DLD1 (cell line): Measurements from ENCODE around the gene CERS6.

Experiments used
- in situ Hi-C: cut with HindIII; loops from 2 replicates; pipeline ENCODE4 v1.10.0; 2017; ENCODE audit warnings: low sequenced_read_pairs

CERS6 gene

DNA sequence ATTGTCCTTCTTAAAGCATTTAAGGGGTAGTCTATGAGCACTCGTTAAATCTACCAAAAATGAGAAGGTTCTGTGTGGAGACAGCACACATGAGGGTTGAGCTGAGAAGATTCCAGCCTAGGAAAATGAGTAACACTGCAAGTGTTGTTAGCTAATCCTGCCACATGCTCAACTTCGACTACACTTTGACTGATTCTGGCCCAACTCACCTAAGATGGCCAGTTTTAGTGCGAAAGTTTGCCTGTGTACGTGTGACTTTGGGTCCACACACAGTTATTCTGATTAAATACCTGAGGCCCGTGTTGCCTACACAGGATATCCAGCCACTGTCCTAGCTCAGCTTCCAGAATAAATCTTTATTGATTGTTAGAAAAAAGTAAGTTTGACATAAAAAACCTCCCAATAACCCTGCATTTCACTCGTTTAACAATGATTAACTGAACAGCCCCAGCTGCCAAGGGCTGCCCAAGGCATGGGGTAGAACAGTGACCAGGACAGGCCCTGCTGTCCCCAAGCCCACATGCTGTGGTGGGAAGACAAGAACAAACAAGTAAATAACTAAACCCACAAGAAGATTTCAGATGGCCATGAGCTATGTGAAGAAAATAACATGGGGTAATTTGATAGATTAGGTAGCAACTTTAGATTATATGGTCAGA, 14.7 kb upstream of the CERS6 start:
- in situ Hi-C loops, result no loop called here

DNA sequence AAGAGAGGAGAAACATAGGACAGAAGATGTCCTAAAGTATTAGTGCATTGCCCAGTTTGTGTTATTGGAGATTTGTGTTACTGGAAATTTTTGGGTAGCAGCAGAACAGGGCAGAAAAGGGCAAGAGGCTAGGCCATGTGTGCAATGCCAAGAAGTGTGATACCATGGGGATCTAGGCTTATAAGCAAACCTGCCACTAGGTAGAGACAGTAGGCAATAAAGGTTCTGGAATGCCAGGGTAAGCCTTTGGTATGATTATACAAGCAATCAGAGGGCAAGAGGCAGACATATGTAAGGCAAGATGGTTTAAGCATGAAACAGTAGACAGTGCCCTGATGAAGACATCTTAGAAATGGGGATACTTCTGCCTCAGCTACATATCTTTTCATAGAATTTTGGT, 12.3 kb upstream of the CERS6 start:
- in situ Hi-C loops, result no loop called here

DNA sequence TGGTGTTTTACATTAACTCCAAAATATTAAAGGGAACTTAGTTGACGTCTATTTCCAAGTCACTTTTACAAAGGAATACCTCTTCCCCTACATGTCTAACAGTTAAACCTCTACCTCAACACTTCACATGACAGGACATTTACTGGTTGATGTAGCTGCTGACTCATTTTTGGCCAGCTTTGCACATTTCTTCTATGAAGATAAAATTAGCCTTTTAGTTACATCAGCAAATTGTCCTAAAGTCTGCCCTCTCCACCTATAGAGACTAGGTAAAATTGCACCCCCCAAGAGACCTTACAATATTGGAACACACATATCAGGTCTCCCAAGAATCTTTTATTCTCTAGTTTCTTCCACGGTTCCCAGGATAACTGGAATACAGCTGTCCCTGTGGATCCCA, 10.1 kb upstream of the CERS6 start:
- in situ Hi-C loops, result no loop called here

DNA sequence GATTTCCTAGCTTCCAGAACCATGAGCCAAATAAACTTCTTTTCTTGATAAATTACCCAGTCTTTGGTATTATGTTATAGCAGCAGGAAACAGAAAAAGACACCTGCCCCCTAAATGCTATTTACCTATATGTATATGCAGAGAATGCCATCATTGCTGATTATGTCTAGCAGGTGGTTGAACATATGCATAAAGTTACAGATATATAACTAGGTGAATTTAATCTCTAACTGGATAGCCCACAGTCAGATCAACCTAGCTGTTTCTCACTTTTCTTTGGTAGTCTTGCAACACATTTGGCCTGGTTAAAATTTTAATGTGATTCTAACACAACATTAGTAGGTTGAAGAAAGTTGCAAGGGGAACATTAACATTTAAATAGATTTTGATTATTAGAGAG, 7.1 kb upstream of the CERS6 start:
- in situ Hi-C loops, result no loop called here

DNA sequence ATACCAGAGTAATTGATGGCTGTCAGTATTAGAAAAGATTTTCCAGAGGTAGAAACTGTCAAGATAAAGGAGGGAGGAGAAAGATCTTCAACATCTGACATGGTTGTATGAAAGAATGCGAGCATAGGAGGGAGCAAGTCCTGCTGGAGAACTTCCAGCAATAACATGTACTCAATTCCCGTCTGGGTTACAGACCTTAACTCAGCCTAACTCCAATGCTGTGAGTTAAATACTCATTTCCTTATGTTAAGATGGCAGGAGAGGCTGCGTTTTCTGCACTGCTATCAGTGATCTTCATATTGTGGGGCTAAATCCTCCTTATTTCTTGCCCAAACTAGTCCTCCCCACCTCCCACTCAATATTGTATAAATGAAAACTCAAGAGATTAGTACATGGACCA, 6.7 kb upstream of the CERS6 start:
- in situ Hi-C loops, result no loop called here

DNA sequence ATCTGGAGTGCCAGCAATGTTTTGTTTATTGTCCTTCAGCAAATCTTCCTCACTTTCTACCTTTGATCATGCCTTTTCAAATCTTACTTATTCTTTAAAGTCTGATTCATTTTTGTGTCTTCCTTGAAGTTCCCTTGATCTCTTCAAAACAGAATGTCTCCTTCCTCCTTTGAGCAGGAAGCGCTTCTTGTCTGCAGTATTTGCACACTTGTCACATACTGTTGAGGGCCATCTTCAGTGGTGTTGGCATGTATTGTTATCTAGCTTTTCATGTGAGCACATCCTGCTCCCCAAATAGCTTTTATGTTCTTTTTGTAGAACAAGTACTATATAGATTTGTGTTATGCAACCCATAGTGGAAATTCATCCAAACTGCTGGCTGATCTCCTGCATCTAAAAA, 5.9 kb upstream of the CERS6 start:
- in situ Hi-C loops, result no loop called here

DNA sequence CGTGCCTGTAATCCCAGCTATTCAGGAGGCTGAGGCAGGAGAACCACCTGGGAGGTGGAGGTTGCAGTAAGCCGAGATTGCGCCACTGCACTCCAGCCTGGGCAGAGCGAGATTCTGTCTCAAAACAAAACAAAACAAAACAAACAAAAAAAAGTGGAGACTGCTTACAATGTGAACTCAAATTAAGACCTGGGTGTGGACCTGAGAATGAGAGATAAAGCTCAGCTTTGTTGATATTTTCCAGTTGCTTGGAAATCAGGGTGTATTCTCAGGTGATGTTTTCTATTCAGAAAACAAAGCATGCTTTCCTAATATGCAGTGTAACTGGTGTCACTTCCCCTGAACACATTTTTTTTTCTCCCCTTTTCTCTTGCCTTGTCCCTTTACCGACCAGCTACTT, 5.3 kb upstream of the CERS6 start:
- in situ Hi-C loops, result no loop called here

DNA sequence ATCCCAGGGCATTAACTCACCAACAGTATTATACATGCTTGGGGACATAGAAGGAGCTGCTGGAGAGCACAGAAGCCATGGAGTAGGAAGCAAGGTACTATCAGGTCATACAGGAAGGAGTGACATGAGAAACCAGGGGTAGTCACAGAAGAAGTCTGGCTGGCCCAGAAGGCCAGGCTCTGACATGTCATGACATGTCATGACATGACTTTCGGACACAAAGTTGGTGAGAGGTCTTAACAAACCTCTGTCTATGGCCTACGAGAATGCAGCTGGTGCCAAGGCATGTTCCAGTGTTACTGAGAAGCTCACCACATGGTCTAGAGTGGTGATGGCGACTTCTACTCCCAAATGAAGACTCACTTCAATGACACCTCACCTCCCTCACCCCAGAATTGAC, 3.3 kb upstream of the CERS6 start:
- in situ Hi-C loops, result no loop called here

DNA sequence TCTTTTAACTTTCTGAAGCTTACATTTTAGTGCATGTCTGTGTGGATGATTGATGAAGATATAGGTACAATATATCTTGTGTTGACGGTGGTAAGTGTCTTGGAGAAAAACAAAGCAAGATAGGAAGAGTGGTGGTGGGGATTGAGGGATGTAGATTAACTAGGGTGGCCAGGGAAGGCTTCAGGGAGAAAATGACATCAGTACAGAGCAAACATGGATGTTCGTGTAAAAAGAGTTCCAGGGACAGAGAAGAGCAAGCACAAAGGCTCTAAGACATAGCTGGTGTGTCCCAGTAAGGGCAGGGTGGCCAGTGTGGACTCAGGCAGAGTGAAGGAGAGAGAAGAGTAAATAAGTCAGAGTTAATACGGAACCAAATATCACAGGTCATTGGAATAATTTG, 2.7 kb upstream of the CERS6 start:
- in situ Hi-C loops, result no loop called here

DNA sequence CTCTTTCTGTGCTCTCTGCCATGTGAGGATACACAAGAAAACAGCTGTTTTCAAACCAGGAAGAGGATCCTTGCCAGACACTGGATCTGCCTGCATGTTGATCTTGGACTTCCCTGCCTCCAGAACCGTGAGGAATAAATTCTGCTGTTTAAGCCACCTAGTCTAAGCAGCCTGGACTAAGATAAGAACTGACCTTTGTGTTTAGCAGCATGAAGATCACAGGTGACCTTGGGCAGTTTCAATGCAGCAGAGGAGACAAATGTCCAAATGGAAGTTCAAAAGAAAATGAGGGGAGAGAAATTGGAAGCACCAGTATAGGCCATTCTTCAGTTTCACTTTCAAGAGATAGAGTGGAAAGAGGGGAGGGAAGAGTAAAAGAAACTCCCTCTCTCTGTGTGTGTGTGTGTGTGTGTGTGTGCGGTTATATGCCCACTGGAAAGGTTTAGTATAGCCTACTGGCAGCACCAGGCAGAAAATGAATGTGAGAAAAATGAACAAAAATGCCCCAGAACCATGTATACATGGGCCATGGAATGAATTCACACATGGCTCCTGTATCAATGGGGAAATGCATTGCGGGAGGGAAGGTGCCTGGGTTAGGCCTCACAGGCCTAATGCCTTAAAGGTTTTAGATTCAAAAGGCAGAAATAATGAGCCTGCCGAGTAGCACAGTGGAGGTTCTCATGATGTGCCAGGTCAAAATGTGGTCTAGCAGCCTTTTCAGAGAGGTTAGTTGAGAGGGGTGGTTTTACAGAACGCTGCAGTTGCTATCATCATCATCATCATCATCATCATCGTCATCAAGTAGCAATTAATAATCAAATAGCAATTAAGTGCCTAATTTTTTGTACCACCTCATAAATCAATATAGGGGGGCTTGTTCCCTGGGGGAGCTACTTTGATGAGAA, 1.1 kb upstream of the CERS6 start:
- in situ Hi-C loops, result no loop called here

DNA sequence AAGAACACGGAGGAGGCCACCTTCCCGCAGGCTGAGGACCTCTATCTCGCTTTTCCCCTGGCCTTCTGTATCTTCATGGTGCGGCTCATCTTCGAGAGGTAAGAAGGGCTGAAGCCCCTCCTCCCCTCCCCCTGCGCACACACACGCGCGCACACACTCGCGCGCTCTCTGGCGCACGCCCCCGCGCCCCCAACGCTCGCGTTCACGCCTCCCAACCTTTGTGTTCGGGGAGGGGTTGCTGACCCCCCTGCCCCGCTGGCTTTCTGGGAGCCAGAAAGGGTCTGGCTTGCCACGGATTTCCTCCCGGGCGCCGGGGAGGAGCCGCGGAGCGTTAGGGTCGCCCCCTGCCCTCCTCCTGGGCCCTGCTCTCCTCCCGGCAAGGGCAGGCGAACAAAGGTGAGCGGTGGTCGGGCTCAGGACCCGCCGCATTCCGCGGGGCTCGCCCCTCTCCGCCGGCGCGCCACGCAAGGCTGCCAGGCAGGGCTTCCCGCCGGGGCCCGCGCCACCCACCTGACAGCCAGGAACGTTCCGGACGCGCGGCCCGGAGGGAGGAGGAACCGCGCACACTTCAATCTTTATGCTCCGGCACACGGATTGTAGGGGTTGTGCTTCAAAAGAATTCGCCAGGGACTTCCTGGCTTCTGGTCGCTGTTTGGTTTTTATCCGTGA, 583 bp downstream of the CERS6 start:
- in situ Hi-C loops, result no loop called here

DNA sequence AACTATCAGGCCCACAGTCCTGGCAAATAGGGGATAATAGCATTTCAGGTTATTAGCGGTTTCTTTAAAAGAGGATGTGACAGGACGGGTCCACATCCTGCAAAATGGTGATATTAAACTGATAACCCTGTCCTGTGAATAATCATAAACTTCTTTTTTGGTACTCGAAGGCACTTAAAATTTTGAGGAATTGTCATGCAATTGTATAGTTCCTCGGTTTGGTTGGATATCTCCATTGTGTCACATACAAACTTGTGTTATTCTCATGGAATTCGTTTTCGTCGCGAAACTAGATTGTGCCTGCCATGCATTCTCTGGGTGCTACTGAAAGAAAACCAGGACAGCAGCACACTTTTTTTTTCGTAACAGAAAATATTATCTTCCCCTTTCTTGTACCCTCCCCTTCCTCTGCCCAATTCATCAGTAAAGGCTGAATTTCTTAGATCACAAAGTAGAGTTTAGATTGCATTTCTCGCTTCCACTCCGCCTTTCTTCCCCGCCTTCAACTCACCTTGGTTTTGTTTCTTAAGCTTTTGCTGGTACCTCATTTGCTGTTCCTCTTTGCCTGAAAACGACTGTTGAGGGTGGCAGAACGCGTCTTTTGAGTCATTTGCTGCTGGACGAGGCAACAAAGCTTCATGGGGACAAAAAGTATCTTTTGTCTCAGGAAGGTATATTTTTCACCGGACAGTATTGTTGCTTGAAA, 1.3 kb downstream of the CERS6 start:
- in situ Hi-C loops, result no loop called here

DNA sequence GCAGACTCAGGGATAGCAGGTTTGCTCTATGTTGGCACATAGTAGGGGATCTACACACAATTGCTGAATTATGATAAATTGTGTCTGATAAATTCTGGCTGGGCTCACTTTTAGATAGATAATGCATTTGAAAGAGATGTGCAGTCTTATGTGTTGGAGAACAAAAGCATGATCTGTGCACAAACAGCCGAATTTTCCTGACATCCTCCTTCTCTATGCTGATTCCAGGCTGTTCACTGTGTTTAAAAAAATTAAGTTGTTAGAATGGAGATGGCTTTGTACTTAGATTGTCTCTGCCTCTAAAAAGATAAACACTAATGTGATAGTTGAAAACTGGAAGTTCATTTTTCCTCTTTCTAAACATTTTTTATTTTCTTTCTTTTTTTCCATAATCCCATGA, 2.1 kb downstream of the CERS6 start:
- in situ Hi-C loops, result no loop called here

DNA sequence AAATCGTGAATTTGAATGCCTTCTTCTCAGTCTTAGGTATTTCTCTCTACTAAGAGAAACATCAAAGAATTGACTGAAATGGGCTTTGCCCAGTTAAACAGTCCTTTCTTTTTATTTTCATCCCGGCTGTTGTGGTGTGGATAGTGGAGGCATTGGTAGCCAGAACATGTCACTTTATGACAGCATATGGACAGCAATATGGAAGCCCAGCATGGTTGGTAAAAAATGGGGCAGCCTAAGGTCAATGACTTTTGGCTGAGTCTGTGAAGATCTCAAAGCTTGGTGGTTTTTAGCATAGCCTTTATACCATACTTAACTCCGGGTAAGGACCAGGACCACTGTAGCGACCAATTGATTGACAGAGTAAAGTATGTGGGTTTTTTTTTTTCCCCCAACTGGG, 3.2 kb downstream of the CERS6 start:
- in situ Hi-C loops, result no loop called here

DNA sequence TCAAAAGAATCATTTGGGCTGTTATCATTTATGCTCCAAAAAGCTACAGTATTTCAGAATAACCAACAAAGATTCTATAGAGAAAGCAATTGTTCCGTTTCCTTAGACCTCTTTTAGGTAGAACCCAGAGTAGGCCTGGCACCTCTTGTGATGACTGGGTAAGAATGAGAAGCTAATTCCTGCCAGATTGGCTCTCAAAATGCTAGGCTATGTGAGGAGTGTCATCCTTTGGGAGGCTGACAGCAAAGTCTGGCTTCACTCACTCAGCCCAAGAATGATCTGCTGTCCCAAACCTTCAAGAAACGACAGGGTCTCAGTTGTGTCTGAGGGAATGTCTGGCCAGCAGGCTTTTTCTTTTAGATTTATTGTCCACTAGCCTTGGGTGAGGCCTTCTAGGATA, 4.5 kb downstream of the CERS6 start:
- in situ Hi-C loops, result no loop called here

DNA sequence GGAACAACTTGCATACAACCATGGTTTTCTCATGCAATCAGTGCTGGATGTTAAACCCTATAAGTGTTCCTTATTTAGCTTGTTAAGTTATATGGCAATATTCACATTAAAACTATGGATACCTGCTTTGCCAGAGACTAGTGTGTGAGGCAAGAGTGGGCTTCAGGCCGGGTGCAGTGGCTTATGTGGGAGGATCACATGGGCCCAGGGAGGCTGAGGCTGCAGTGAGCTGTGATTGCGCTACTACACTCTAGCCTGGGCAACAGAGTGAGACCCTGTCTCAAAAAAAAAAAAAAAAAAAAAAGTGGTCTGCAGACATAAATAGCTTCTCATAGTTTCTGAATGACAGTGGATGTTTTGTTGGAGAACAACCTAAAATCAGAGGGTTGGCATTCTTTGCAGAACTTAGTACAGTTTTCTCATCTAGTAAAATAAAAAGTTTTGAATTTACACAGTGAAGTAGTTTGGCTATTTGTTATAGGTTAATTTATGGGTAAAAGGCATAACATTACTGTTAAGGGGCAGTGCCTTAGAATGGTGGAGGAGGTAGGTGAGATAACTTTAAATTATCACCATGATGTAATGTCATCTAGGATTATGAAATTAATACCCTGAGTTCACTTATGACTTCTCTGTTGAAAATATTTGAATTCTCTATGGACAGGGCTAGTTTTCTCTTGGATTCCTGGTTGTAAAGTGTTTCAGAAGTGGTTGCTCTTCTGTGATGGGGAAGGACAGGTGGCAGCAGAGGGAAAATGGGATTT, 5.3 kb downstream of the CERS6 start:
- in situ Hi-C loops, result no loop called here

DNA sequence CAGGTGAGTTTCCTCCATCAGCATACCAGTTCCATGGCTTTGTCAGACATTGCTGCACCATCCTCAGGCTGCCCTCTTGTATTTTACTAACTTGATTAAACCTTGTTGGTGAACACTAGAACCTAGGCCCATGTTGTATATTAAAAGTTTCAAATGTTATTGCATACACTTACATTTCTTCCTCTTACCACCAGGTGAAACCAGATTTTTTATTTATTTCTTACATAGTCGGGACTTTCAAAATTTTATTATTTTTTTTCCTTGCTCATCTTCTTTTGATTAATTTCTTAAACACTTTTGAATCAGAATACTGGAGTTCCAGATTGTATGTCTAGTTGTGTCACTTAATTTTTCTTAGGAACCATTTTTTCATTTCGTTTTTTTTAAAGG, 5.9 kb downstream of the CERS6 start:
- in situ Hi-C loops, result no loop called here

DNA sequence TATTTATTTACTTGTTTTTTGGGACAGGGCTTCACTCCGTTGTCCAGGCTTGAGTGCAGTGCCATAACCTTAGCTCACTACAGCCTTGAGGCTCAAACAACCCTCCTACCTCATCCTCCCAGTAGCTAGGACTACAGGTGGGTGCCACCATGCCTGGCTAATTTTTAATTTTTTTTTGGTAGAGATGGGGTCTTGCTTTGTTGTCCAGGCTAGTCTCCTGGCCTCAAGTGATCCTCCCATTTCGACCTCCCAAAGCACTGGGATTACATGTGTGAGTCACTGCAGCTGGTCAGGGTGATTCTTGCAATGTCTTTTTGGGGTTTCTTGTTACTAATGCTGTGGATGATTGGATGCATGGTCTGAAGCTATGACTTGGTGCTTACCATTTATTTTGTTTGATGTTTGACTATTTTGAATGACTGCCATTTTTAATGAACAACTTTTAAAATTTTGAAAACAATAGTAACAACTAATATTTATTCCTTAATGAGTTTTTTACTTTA, 6.5 kb downstream of the CERS6 start:
- in situ Hi-C loops, result no loop called here

DNA sequence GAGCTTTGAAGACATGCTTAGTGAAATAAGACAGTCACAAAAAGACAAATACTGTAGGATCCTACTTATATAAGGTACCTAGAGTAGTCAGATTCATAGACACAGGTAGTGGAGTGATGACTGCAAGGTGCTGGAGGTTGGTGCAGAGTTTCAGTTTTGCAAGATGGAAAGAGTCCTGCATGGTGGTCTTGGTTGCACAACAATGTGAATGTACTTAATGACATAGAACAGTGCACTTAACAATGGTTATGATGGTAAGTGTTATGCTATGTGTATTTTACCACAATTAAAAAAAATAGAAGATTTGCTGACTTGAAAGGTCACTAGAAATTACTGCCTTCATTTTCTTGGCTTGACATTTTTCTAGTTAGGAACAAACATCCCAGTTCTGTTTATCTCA, 9.5 kb downstream of the CERS6 start:
- in situ Hi-C loops, result no loop called here

DNA sequence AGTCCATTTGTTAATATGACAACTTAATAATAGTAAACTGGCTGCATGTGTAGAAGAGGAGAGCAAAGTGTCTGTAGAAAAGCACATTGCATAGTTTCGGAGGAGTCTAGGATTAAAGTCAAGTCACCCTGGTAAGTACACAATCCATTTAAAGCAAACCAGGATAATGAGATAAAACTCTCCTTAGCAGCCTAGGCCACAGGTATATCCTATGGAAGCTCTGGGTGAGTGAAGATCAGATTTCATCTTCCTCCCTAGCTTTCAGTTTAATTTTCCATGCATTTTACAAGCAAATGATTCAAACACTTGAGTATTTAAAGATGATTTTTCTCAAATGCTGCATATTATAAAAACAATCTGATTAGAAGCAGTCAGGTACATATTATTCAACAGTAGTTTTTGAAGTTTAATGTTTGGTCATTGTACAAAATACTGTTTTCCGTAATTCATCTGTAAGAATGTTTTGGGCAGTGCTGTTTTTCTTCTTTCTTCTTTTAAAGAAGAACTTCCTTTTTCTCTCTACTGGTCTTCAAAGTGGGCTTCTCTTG, 10.2 kb downstream of the CERS6 start:
- in situ Hi-C loops, result no loop called here
